GM12878 (cell line): Measurements from ENCODE around the gene GSAP. TPM values are rescaled to one million over a fixed set of nuclear protein-coding genes. Genes with fewer than 3 reads are reported as not detected.

Source experiments
- MTA3 ChIP-seq: IDR thresholded peaks from 2 replicates; pipeline ENCODE4 v1.6.1; 2012; ENCODE audit warnings: low read length, inconsistent platforms, borderline replicate concordance
- POLR2A ChIP-seq: IDR thresholded peaks from 2 replicates; pipeline ENCODE4 v1.6.1; 2011; ENCODE audit warnings: low read depth, mild to moderate bottlenecking, low read length
- SMC3 ChIP-seq: IDR thresholded peaks from 2 replicates; pipeline ENCODE4 v1.6.1; 2011; ENCODE audit warnings: low read length, improper control_type of control experiment, borderline replicate concordance
- WRNIP1 ChIP-seq: IDR thresholded peaks from 2 replicates; pipeline ENCODE4 v1.6.1; 2011; ENCODE audit warnings: low read depth, low read length, improper control_type of control experiment, borderline replicate concordance
- polyA plus RNA-seq, 11 experiments: library from polyadenylated mRNA; depleted of rRNA in 4 of 11; unstranded in 6 of 11; stranded (reverse) in 5 of 11; fragments of >200 nt; fragmentation: Nextera tagmentation in 4 of 11; fragmentation: Illumina TruSeq in 1 of 11; extraction: Ambion mirVana in 4 of 11; extraction: Trizol in 1 of 11; gene quantifications; 1 replicate in 1 of 11; 2 replicates in 10 of 11; pipeline versions ENCODE4 v1.2.1 to v1.2.3, GENCODE V29; 2011 to 2016; ENCODE audit warnings: inconsistent platforms in 2 of 11, missing spikeins in 2 of 11, low read depth in 1 of 11
- total RNA-seq, 4 experiments: library from RNA; depleted of rRNA in 3 of 4; stranded (reverse); fragments of >200 nt in 3 of 4; fragmentation: Illumina TruSeq in 1 of 4; extraction: Trizol in 1 of 4; gene quantifications; 2 replicates each; pipeline versions ENCODE4 v1.2.1 to v1.2.3, GENCODE V29; 2013 to 2021
- TF ChIP-seq, protein P1 (sequence below), 3 experiments: IDR thresholded peaks in 2 of 3; conservative IDR thresholded peaks in 1 of 3; 2 replicates each; pipeline ENCODE4 v1.5.1; 2011; ENCODE audit warnings: low read depth in 3 of 3, low read length in 3 of 3, mild to moderate bottlenecking in 3 of 3, control low read depth in 2 of 3, moderate library complexity in 2 of 3, inconsistent platforms in 1 of 3, mixed read lengths in 1 of 3; ENCODE audit not compliant: control insufficient read depth in 2 of 3, insufficient read depth in 1 of 3; ENCODE audit errors: extremely low read depth in 1 of 3
- TF ChIP-seq, protein P2 (sequence below): fragments of 450-650 bp; IDR thresholded peaks from 2 replicates; pipeline ENCODE4 v1.6.1; 2017; ENCODE audit warnings: mild to moderate bottlenecking, moderate library complexity
- TF ChIP-seq, protein P3 (sequence below): fragments of 450-650 bp; conservative IDR thresholded peaks from 2 replicates; pipeline ENCODE4 v1.6.1; 2017; ENCODE audit warnings: mild to moderate bottlenecking, moderate library complexity

The GSAP gene
- total and polyA plus RNA-seq, 10 of the 15 experiments (the other 5 are each of a cell fraction or from before 2014, with no cell fraction given) = 6.6 to 38.1 (median 21.8) TPM

DNA sequence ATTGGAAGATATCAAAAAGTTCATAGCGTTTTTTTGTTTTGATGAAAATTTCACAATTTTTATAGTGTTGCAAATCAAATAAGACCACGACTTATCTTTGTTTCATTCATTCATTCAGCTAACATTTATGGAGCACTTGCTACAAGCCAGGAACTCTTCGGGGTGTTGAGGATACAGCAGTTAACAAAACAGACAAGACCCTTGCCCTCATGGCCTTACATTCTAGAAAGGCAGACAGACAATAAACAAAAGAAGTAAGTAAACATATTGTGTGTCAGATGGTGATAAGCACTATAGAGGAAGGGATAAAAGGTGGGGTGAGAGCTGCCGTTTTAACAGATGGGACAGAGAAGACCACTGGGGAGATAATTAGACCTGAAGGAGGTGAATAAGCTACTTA is 41.6 kb upstream of the GSAP start (continued):
- TF ChIP-seq SMC3 (no peak), POLR2A (no peak), WRNIP1 (no peak), MTA3 (no peak)
- TF ChIP-seq, protein P1, sequence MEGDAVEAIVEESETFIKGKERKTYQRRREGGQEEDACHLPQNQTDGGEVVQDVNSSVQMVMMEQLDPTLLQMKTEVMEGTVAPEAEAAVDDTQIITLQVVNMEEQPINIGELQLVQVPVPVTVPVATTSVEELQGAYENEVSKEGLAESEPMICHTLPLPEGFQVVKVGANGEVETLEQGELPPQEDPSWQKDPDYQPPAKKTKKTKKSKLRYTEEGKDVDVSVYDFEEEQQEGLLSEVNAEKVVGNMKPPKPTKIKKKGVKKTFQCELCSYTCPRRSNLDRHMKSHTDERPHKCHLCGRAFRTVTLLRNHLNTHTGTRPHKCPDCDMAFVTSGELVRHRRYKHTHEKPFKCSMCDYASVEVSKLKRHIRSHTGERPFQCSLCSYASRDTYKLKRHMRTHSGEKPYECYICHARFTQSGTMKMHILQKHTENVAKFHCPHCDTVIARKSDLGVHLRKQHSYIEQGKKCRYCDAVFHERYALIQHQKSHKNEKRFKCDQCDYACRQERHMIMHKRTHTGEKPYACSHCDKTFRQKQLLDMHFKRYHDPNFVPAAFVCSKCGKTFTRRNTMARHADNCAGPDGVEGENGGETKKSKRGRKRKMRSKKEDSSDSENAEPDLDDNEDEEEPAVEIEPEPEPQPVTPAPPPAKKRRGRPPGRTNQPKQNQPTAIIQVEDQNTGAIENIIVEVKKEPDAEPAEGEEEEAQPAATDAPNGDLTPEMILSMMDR (IDR thresholded peaks at IDR 0.05 in 2 of 3, conservative IDR thresholded peaks at IDR 0.05 in 1 of 3; ENCODE audit: control insufficient read depth in 2 of 3, extremely low read depth in 1 of 3, insufficient read depth in 1 of 3, low read depth in 3 of 3, low read length in 3 of 3) = no peak
- TF ChIP-seq, protein P2, sequence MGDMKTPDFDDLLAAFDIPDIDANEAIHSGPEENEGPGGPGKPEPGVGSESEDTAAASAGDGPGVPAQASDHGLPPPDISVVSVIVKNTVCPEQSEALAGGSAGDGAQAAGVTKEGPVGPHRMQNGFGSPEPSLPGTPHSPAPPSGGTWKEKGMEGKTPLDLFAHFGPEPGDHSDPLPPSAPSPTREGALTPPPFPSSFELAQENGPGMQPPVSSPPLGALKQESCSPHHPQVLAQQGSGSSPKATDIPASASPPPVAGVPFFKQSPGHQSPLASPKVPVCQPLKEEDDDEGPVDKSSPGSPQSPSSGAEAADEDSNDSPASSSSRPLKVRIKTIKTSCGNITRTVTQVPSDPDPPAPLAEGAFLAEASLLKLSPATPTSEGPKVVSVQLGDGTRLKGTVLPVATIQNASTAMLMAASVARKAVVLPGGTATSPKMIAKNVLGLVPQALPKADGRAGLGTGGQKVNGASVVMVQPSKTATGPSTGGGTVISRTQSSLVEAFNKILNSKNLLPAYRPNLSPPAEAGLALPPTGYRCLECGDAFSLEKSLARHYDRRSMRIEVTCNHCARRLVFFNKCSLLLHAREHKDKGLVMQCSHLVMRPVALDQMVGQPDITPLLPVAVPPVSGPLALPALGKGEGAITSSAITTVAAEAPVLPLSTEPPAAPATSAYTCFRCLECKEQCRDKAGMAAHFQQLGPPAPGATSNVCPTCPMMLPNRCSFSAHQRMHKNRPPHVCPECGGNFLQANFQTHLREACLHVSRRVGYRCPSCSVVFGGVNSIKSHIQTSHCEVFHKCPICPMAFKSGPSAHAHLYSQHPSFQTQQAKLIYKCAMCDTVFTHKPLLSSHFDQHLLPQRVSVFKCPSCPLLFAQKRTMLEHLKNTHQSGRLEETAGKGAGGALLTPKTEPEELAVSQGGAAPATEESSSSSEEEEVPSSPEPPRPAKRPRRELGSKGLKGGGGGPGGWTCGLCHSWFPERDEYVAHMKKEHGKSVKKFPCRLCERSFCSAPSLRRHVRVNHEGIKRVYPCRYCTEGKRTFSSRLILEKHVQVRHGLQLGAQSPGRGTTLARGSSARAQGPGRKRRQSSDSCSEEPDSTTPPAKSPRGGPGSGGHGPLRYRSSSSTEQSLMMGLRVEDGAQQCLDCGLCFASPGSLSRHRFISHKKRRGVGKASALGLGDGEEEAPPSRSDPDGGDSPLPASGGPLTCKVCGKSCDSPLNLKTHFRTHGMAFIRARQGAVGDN = no peak
- TF ChIP-seq, protein P3, sequence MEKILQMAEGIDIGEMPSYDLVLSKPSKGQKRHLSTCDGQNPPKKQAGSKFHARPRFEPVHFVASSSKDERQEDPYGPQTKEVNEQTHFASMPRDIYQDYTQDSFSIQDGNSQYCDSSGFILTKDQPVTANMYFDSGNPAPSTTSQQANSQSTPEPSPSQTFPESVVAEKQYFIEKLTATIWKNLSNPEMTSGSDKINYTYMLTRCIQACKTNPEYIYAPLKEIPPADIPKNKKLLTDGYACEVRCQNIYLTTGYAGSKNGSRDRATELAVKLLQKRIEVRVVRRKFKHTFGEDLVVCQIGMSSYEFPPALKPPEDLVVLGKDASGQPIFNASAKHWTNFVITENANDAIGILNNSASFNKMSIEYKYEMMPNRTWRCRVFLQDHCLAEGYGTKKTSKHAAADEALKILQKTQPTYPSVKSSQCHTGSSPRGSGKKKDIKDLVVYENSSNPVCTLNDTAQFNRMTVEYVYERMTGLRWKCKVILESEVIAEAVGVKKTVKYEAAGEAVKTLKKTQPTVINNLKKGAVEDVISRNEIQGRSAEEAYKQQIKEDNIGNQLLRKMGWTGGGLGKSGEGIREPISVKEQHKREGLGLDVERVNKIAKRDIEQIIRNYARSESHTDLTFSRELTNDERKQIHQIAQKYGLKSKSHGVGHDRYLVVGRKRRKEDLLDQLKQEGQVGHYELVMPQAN = no peak
